GM23338 (cell line): ENCODE results near the gene GUCA2A. TPM values are rescaled to one million over a fixed set of nuclear protein-coding genes. Genes with fewer than 3 reads are reported as not detected.

ENCODE experiments used
- ATAC-seq: fragments of 200-7000 bp; cut with Tn5 transposase; 3 replicates; pipeline ENCODE4 v1.9.1; 2020
- DNase-seq: peaks from one replicate; pipeline ENCODE4 v3.0.0-alpha.2; 2015; ENCODE audit warnings: low spot score
- H2AFZ ChIP-seq: fragments of 200-600 bp; sonication (generic); 2 replicates; pipeline ENCODE4 v1.8.0; 2016; ENCODE audit warnings: antibody characterized with exemption, mild to moderate bottlenecking, moderate library complexity
- H3F3A ChIP-seq: fragments of 200-600 bp; sonication (generic); replicated peaks from 2 replicates; pipeline ENCODE4 v1.8.0; 2017; ENCODE audit warnings: antibody characterized with exemption, mixed run types, low read depth
- H3K27ac ChIP-seq: fragments of 200-600 bp; sonication (generic); 2 replicates; pipeline ENCODE4 v1.6.1; 2016; ENCODE audit warnings: low read depth
- H3K27me3 ChIP-seq: fragments of 200-600 bp; sonication (generic); 2 replicates; pipeline ENCODE4 v1.8.0; 2016; ENCODE audit warnings: mild to moderate bottlenecking, mixed run types, moderate library complexity; ENCODE audit not compliant: insufficient read depth
- H3K36me3 ChIP-seq: fragments of 200-600 bp; sonication (generic); 2 replicates; pipeline ENCODE4 v1.8.0; 2016; ENCODE audit warnings: mild to moderate bottlenecking; ENCODE audit not compliant: insufficient read depth
- H3K4me1 ChIP-seq: fragments of 200-600 bp; sonication (generic); 2 replicates; pipeline ENCODE4 v1.8.0; 2016; ENCODE audit warnings: mild to moderate bottlenecking, moderate library complexity; ENCODE audit not compliant: insufficient read depth
- H3K4me2 ChIP-seq: fragments of 200-600 bp; sonication (generic); 2 replicates; pipeline ENCODE4 v1.7.1; 2017; ENCODE audit warnings: mixed run types
- H3K4me3 ChIP-seq: fragments of 200-600 bp; sonication (generic); 2 replicates; pipeline ENCODE4 v1.6.1; 2016; ENCODE audit warnings: mixed run types
- H3K79me2 ChIP-seq: fragments of 200-600 bp; sonication (generic); replicated peaks from 2 replicates; pipeline ENCODE4 v1.8.0; 2017; ENCODE audit warnings: mild to moderate bottlenecking; ENCODE audit not compliant: insufficient read depth
- H3K9me2 ChIP-seq: fragments of 200-600 bp; sonication (generic); 2 replicates; pipeline ENCODE4 v1.8.0; 2017; ENCODE audit not compliant: insufficient read depth
- H4K20me1 ChIP-seq: fragments of 200-600 bp; sonication (generic); replicated peaks from 2 replicates; pipeline ENCODE4 v1.8.0; 2017; ENCODE audit warnings: mild to moderate bottlenecking; ENCODE audit not compliant: insufficient read depth
- H3K27ac Mint-ChIP-seq: 2 replicates; pipeline ENCODE4 v1.8.0; 2020; ENCODE audit warnings: inconsistent platforms, mild to moderate bottlenecking, moderate library complexity, mixed read lengths
- H3K27me3 Mint-ChIP-seq: 3 replicates; pipeline ENCODE4 v1.8.0; 2022; ENCODE audit warnings: low read depth, mild to moderate bottlenecking, moderate library complexity, mixed read lengths, inconsistent platforms; ENCODE audit not compliant: insufficient read depth, poor library complexity
- H3K36me3 Mint-ChIP-seq: 3 replicates; pipeline ENCODE4 v1.8.0; 2021; ENCODE audit warnings: low read depth, mild to moderate bottlenecking, inconsistent platforms, moderate library complexity, mixed read lengths
- H3K4me1 Mint-ChIP-seq: 3 replicates; pipeline ENCODE4 v1.8.0; 2020; ENCODE audit warnings: mild to moderate bottlenecking, inconsistent platforms, mixed read lengths
- H3K4me3 Mint-ChIP-seq: 3 replicates; pipeline ENCODE4 v1.8.0; 2021; ENCODE audit warnings: moderate library complexity, mild to moderate bottlenecking, inconsistent platforms, mixed read lengths
- H3K9me3 Mint-ChIP-seq: 3 replicates; pipeline ENCODE4 v1.8.0; 2020; ENCODE audit warnings: moderate library complexity, mild to moderate bottlenecking, inconsistent platforms, mixed read lengths
- CTCF ChIP-seq, 2 experiments: fragments of 200-600 bp in 1 of 2; sonication (generic) in 1 of 2; conservative IDR thresholded peaks; 2 replicates each; pipeline versions ENCODE4 v1.5.1 to v1.6.1; 2016 to 2017; ENCODE audit warnings: antibody characterized with exemption in 2 of 2, low read depth in 2 of 2, mild to moderate bottlenecking in 2 of 2, moderate library complexity in 1 of 2
- ETS1 ChIP-seq: IDR thresholded peaks from 2 replicates; pipeline ENCODE4 v1.6.1; 2016; ENCODE audit warnings: antibody characterized with exemption
- JUNB ChIP-seq: IDR thresholded peaks from one replicate; pipeline ENCODE4 v1.6.1; 2016; ENCODE audit warnings: antibody characterized with exemption; ENCODE audit not compliant: unreplicated experiment
- NANOG ChIP-seq: IDR thresholded peaks from 2 replicates; pipeline ENCODE4 v1.6.1; 2016; ENCODE audit warnings: antibody characterized with exemption, borderline replicate concordance
- POLR2AphosphoS5 ChIP-seq: IDR thresholded peaks from 2 replicates; pipeline ENCODE4 v1.6.1; 2016; ENCODE audit warnings: antibody characterized with exemption, low read depth
- polyA plus RNA-seq: library from polyadenylated mRNA; unstranded; fragments of >200 nt; fragmentation: Nextera tagmentation; extraction: Ambion mirVana; gene quantifications from 2 replicates; pipeline ENCODE4 v1.2.1, GENCODE V29; 2016
- total RNA-seq: library from RNA; depleted of rRNA; stranded (reverse); fragments of >200 nt; shearing (Covaris generic); gene quantifications from 2 replicates; pipeline ENCODE4 v1.2.3, GENCODE V29; 2014

Gene GUCA2A
- total and polyA plus RNA-seq, 2 experiments from 2014 or later = not detected

DNA sequence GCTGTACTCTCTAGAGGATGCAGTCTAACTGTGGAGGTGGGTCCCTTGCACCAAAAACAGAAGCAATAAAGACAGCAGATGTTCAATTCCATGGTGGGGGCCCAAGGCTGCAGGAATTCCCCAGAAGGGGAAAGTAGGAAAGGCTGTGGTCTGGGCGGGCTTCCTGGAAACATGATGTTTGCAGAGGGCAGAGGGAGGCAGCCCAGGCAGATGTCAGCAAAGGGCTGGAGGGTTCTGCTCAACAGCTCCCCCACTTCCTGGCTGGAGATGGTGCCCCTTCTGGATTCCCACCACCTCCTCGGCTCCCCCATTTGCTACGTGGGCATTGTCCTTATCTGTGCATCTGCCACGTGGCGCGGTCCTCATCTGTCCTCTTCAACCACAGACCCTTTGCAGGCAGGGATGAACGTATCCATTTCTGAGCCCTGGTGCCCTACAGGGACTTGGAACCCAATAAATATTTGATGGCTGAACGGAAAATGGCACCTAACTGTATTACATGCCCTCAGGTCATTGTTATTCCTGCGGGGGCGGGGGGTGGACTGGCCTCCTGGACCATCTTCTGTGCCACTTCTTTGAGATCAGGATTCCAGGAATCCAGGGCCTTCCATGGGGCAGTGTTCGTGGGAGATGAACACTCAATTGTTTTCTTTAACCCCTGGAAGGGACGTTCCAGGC lies 19.7 kb downstream of the GUCA2A start:
- H3K27me3 Mint-ChIP-seq = no peaks in the 10 kb centered on the region
- ATAC-seq = no peak; the same call in 2 of the 3 replicates

GRCh38 chr1:42143896-42144710 lies 20.4 kb downstream of the GUCA2A start:
- Histone ChIP-seq H3K27me3 (no peaks in the 10 kb centered on the region), H3K4me1 (no peaks in the 10 kb centered on the region; the same call in 1 of the 2 replicates), H3K9me2 (no peaks in the 10 kb centered on the region), H2AFZ (peak overlapping the region; percentile 52), H3K4me3 (no peak overlapping the region), H3K27ac (no peak overlapping the region), H4K20me1 (no peaks in the 10 kb centered on the region), H3K79me2 (no peaks in the 10 kb centered on the region), H3K4me2 (no peak overlapping the region), H3K36me3 (no peaks in the 10 kb centered on the region), H3F3A (no peaks in the 10 kb centered on the region)
- Mint-ChIP-seq H3K4me1 (no peaks in the 10 kb centered on the region), H3K27me3 (no peaks in the 10 kb centered on the region), H3K9me3 (no peaks in the 10 kb centered on the region), H3K4me3 (no peak overlapping the region), H3K27ac (no peak overlapping the region), H3K36me3 (no peaks in the 10 kb centered on the region)
- ATAC-seq (no peak), DNase-seq (no peak)
- TF ChIP-seq NANOG = no peak
- TF ChIP-seq JUNB = no peak
- TF ChIP-seq CTCF (conservative IDR thresholded peaks at IDR 0.05; ENCODE audit: low read depth in 2 of 2) = no peak
- TF ChIP-seq POLR2AphosphoS5 = no peak

More for the DNA sequence above, 19.7 kb downstream of the GUCA2A start:
- H3K27me3 ChIP-seq = no peaks in the 10 kb centered on the region
- H3K27ac Mint-ChIP-seq = no peak overlapping the region
- H2AFZ ChIP-seq = peak overlapping the region; percentile 52
- H3K9me3 Mint-ChIP-seq = no peaks in the 10 kb centered on the region
- H3K4me1 Mint-ChIP-seq = no peaks in the 10 kb centered on the region
- no peak for DNase-seq
- H4K20me1 ChIP-seq = no peaks in the 10 kb centered on the region
- TF ChIP-seq CTCF (conservative IDR thresholded peaks at IDR 0.05; ENCODE audit: low read depth in 2 of 2) = peak in 1 of 2 experiments; percentile 26; a peak in 2 of 4 replicates
- no peak for TF ChIP-seq ETS1
- no peaks in the 10 kb centered on the region; the same call in 1 of the 2 replicates for H3K4me1 ChIP-seq
- no peak overlapping the region for H3K27ac ChIP-seq
- no peak overlapping the region for H3K4me3 ChIP-seq
- no peak overlapping the region for H3K4me2 ChIP-seq
- H3K79me2 ChIP-seq = no peaks in the 10 kb centered on the region
- no peaks in the 10 kb centered on the region for H3K36me3 Mint-ChIP-seq
- H3K36me3 ChIP-seq = no peaks in the 10 kb centered on the region
- no peaks in the 10 kb centered on the region for H3F3A ChIP-seq
- no peak overlapping the region for H3K4me3 Mint-ChIP-seq
- H3K9me2 ChIP-seq = no peaks in the 10 kb centered on the region
